HUES64 (cell line): ENCODE data around the gene DGAT2L6.
"Not testable (repeated sequence)": the region's sequence is repeated elsewhere in the genome, so short reads cannot be mapped to it uniquely, and the experiment has no call there.

Source experiments
- H3K27ac ChIP-seq: 2 replicates; pipeline ENCODE4 v1.7.0; 2013; ENCODE audit warnings: low read depth, low read length, inconsistent platforms
- H3K27me3 ChIP-seq: 2 replicates; pipeline ENCODE4 v1.6.1; 2013; ENCODE audit warnings: mild to moderate bottlenecking, low read length; ENCODE audit not compliant: insufficient read depth
- H3K36me3 ChIP-seq: 2 replicates; pipeline ENCODE4 v1.6.1; 2013; ENCODE audit warnings: mild to moderate bottlenecking, low read length; ENCODE audit not compliant: insufficient read depth
- H3K4me1 ChIP-seq: 2 replicates; pipeline ENCODE4 v1.6.1; 2013; ENCODE audit warnings: mild to moderate bottlenecking, low read length, moderate library complexity; ENCODE audit not compliant: insufficient read depth
- H3K4me3 ChIP-seq: 2 replicates; pipeline ENCODE4 v1.5.1; 2013; ENCODE audit warnings: mild to moderate bottlenecking, low read length, moderate library complexity
- H3K9ac ChIP-seq: 2 replicates; pipeline ENCODE4 v1.6.1; 2013; ENCODE audit warnings: mild to moderate bottlenecking, low read depth, low read length
- H3K9me3 ChIP-seq: 2 replicates; pipeline ENCODE4 v1.6.1; 2013; ENCODE audit warnings: low read depth, low read length; ENCODE audit not compliant: insufficient read depth
- WGBS: fragments of 150-250, 120-280 bp; methylation state at CpG from one replicate; pipeline ENCODE4 v1.1.7; 2013; ENCODE audit warnings: missing lambda C conversion rate; 5-methylcytosine and 5-hydroxymethylcytosine counted together

The DGAT2L6 gene

DNA sequence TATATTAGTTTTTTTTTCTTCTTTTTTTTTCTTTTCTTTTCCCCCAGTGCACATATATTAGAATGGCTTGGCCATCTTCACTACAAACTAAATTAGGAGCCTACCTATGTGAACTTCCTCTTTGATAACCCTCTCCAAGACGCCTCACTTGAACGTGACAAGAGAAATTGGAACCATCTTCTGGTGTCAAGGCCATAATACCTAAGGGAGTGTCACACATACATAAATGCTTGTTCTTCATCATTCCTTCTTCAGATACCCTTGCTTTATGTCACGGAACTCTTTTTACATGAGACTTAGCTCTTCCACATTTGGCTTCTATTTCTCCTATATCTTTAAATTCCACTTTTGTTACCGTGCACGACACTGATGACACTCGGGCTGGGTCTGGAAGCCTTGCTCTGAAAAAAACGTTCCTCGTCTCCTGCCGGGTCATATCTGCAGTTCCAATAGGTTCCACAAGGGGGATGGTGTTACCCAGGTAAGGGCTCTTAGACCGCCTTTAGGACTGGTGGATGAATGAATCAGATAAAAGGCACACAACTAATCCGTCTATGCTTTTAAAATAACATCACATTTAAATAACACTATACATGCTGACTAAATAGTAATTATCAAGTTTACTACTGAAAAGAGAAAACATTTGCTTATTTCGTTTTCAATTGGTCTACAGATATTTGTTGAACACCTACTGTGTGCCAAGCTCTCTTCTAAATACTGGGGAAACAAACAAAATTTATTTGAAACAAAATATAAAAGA, 19.9 kb downstream of the DGAT2L6 start:
- H3K9me3 ChIP-seq: no peaks in the 10 kb centered on the region
- H3K27ac ChIP-seq: no peak overlapping the region
- 20% methylated on average over 9 of the region's 12 CpGs for WGBS
- no peaks in the 10 kb centered on the region for H3K36me3 ChIP-seq
- no peaks in the 10 kb centered on the region for H3K27me3 ChIP-seq
- H3K9ac ChIP-seq: no peak overlapping the region
- no peak overlapping the region for H3K4me3 ChIP-seq
- no peaks in the 10 kb centered on the region for H3K4me1 ChIP-seq

DNA sequence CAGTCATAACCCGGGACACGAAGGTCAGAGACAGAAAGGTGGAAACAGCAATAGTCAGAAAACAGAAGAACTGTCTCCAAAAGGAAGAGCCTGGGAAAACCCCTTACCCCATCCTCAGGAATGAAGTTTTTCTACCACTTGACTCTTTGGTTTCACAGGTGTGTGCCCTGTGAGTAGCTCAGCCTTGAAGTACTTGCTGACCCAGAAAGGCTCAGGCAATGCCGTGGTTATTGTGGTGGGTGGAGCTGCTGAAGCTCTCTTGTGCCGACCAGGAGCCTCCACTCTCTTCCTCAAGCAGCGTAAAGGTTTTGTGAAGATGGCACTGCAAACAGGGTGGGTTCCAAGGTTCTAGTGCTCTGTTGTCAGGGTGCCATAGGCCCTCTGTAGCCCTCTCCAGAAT, 24.4 kb downstream of the DGAT2L6 start:
- no peak overlapping the region for H3K9ac ChIP-seq
- no peak overlapping the region for H3K4me3 ChIP-seq
- no peaks in the 10 kb centered on the region for H3K9me3 ChIP-seq
- no peaks in the 10 kb centered on the region for H3K36me3 ChIP-seq
- WGBS: 97% methylated on average over 3 of the region's 5 CpGs
- H3K27me3 ChIP-seq: no peaks in the 10 kb centered on the region
- H3K27ac ChIP-seq: no peak overlapping the region
- no peaks in the 10 kb centered on the region for H3K4me1 ChIP-seq

- Histone ChIP-seq H3K4me1 (no peaks in the 10 kb centered on the region), H3K9ac (no peak overlapping the region), H3K27ac (no peak overlapping the region), H3K27me3 (no peaks in the 10 kb centered on the region), H3K36me3 (no peaks in the 10 kb centered on the region), H3K9me3 (no peaks in the 10 kb centered on the region), H3K4me3 (no peak overlapping the region)
These were observed 31.2 kb downstream of the DGAT2L6 start for GRCh38 chrX:70208479-70208878.

GRCh38 chrX:70209570-70209969, 32.3 kb downstream of the DGAT2L6 start:
- H3K36me3 ChIP-seq, H3K4me3 ChIP-seq, H3K9me3 ChIP-seq, H3K27me3 ChIP-seq, H3K27ac ChIP-seq, H3K4me1 ChIP-seq, H3K9ac ChIP-seq: not testable (repeated sequence)
- WGBS: 80% methylated on average over 2 of the region's 6 CpGs

- H3K4me1 ChIP-seq: no peaks in the 10 kb centered on the region
- H3K27me3 ChIP-seq: no peaks in the 10 kb centered on the region
- no peaks in the 10 kb centered on the region for H3K9me3 ChIP-seq
- WGBS: 84% methylated on average over 5 of the region's 5 CpGs
- H3K36me3 ChIP-seq: no peaks in the 10 kb centered on the region
- no peak overlapping the region for H3K9ac ChIP-seq
- H3K27ac ChIP-seq: no peak overlapping the region
- H3K4me3 ChIP-seq: no peak overlapping the region
These were observed 42.9 kb downstream of the DGAT2L6 start for GRCh38 chrX:70219938-70220764.

DNA sequence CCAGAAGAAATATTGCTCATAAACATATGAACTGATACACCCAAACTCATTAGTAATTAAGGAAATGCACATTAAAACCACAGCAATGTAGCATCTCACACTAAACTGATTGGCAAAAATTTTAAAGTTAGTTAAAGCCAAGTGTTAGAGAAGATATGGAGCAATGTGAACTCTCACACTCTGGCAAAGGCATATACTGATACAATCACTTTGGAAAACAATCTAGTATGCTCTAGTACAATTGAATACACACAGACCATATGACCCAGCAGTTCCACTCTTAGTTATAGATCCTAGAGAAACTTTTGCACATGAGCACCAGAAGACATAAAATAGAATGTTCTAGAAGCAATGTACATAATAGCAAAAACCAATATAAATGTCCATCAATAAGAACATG, 48.8 kb downstream of the DGAT2L6 start:
- Histone ChIP-seq H3K27me3 (no peaks in the 10 kb centered on the region), H3K4me1 (no peaks in the 10 kb centered on the region), H3K4me3 (no peak overlapping the region), H3K36me3 (no peaks in the 10 kb centered on the region), H3K9ac (no peak overlapping the region), H3K9me3 (no peaks in the 10 kb centered on the region), H3K27ac (no peak overlapping the region)

- Histone ChIP-seq H3K4me3 (no peak overlapping the region), H3K27ac (no peak overlapping the region), H3K9ac (no peak overlapping the region), H3K9me3 (no peaks in the 10 kb centered on the region), H3K4me1 (no peaks in the 10 kb centered on the region), H3K36me3 (no peaks in the 10 kb centered on the region), H3K27me3 (no peaks in the 10 kb centered on the region)
- no CpG with 5 or more reads among the region's 2 CpGs for WGBS
These were observed 49.4 kb downstream of the DGAT2L6 start for GRCh38 chrX:70226687-70227086.

GRCh38 chrX:70231666-70232065, 54.4 kb downstream of the DGAT2L6 start:
- Histone ChIP-seq H3K27ac (no peak overlapping the region), H3K9ac (no peak overlapping the region), H3K36me3 (no peaks in the 10 kb centered on the region), H3K9me3 (no peaks in the 10 kb centered on the region), H3K4me3 (no peak overlapping the region), H3K4me1 (no peaks in the 10 kb centered on the region), H3K27me3 (no peaks in the 10 kb centered on the region)
- 94% methylated on average over 4 of the region's 4 CpGs for WGBS

DNA sequence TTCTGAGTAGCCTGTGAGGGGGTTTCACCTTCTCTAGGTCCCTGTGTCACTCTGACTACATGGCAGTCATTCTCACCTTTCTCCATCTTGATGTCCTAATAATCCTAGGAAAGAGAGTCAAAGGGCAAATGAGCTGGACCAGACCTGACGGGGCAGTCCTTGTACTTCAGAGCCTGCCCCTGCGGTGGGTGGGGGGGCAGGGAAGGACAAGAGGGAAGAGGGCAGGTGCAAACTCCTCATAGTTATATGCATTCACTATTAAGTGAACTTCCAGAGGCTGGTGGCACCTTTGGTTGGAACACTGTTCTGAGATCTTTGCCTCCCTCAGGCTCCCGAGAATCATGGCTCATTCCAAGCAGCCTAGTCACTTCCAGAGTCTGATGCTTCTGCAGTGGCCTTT, 57.1 kb downstream of the DGAT2L6 start, which contains the start of gene AWAT1:
Gene AWAT1 (plus strand): TSS at position 301 of the 400 bp plus-strand sequence. CDS start 41 bp downstream, at position 342.
- Histone ChIP-seq H3K4me3 (no peak within 1 kb of the TSS), H3K4me1 (no peaks in the 10 kb centered on the region), H3K27ac (no peak within 1 kb of the TSS), H3K9me3 (no peaks in the 10 kb centered on the region), H3K36me3 (no peaks in the 10 kb centered on the region), H3K27me3 (no peaks in the 10 kb centered on the region), H3K9ac (no peak within 1 kb of the TSS)
- 86% methylated on average over 2 of the region's 3 CpGs for WGBS

DNA sequence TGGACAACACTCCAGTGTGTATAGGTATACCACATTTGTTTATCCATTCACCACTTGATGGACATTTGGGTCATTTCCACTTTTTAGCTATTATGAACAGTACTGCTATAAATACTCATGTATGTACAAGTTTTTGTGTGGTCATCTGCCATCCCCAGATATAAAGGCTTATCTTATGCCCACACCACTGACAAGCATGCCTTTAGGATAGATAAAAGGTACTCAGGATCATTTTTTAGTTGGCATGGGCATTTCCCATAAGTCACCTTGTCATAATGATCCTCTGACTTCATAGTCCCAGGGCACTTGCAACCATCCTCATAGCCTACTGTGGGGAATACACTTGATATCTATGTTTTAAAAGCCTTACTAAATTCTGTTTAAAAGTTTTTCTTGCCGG, 63.5 kb downstream of the DGAT2L6 start:
- H3K9me3 ChIP-seq: no peaks in the 10 kb centered on the region
- H3K9ac ChIP-seq: no peak overlapping the region
- no peak overlapping the region for H3K27ac ChIP-seq
- H3K4me3 ChIP-seq: no peak overlapping the region
- H3K27me3 ChIP-seq: no peaks in the 10 kb centered on the region
- no peaks in the 10 kb centered on the region for H3K36me3 ChIP-seq
- 82% methylated on average over 1 of the region's 1 CpG for WGBS
- H3K4me1 ChIP-seq: no peaks in the 10 kb centered on the region

DNA sequence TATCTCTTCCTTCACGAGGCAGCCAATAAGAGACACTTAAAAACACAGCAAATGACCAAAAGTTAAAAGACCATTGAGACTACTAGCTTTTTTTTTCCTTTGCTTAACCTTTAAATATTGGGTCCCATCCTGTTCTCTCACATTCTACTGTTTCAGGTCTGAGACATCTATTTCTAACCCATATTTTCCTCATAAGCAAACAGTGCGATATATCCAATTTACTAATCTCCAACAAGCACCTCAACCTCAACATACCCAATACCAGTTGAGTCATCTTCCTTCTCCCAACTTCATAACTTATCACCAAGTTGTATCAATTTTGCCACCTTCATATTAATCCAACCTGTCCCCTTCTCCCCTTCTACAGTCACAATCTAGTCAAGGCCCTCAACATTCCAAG, 64.2 kb downstream of the DGAT2L6 start:
- no peak overlapping the region for H3K9ac ChIP-seq
- H3K4me3 ChIP-seq: no peak overlapping the region
- H3K9me3 ChIP-seq: no peaks in the 10 kb centered on the region
- no peaks in the 10 kb centered on the region for H3K36me3 ChIP-seq
- H3K27me3 ChIP-seq: no peaks in the 10 kb centered on the region
- H3K27ac ChIP-seq: no peak overlapping the region
- 92% methylated on average over 2 of the region's 2 CpGs for WGBS
- no peaks in the 10 kb centered on the region for H3K4me1 ChIP-seq
